ENCODE results near the gene DAAM1.
A peak's percentile ranks its signal among the peaks of the same experiment; 100 is the strongest.

DAAM1 gene

DNA sequence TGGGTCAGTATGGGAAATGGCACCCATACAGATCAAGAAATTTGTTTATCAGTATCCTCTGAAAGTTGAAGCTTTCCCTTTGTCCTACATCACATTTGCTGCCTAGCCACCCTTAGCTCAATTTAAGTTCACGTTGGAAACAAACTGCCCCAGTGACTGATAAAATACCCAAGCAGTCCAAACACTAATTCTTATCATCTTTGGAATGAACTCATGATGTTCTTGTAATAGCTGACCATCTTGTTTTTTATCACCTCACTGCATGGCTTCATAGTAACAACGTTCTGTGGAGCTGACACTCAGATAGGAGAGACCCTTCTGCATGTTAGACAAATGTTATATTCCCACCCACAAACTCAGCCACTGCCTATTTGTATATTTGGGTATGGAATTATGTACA lies 183.3 kb downstream of the DAAM1 start:
- DNase-seq (ENCODE audit: low spot score in 2 of 2) (no peak), ATAC-seq (ENCODE audit: low read depth) (no peak)
- no peak overlapping the region for H3K4me3 Mint-ChIP-seq
- no peaks in the 10 kb centered on the region for H3K27me3 Mint-ChIP-seq
- H3K27ac Mint-ChIP-seq: peak overlapping the region; percentile 24
- no peaks in the 10 kb centered on the region for H3K9me3 Mint-ChIP-seq
- peaks cover 2% of the 10 kb centered on the region for H3K4me1 Mint-ChIP-seq
- peaks cover 16% of the 10 kb centered on the region for H3K36me3 Mint-ChIP-seq

DNA sequence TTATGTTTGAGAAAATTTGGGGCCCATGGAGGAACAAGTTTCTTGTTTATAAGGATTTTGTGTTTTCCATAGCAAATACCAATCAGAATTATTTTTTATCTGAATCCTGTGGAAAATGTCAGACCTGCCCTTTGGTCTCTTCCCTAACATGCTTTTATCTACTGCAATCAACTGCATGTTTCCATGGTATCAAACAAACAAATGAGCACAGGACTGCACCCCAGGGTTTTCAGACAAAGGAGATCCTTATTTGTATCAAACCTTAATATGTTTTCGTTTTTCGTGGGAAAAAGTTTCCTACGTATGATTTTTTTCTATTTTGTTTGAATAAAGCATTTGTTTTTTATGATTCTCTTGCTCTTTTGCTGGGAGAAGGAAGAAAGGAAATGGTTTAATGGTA lies 185.6 kb downstream of the DAAM1 start:
- H3K4me3 Mint-ChIP-seq: no peak overlapping the region
- H3K9me3 Mint-ChIP-seq: no peaks in the 10 kb centered on the region
- no peak overlapping the region for H3K27ac Mint-ChIP-seq
- no peak for DNase-seq (ENCODE audit: low spot score in 2 of 2)
- no peaks in the 10 kb centered on the region for H3K27me3 Mint-ChIP-seq
- no peak for ATAC-seq (ENCODE audit: low read depth)
- peaks cover 2% of the 10 kb centered on the region for H3K4me1 Mint-ChIP-seq
- peaks cover 3% of the 10 kb centered on the region for H3K36me3 Mint-ChIP-seq

DNA sequence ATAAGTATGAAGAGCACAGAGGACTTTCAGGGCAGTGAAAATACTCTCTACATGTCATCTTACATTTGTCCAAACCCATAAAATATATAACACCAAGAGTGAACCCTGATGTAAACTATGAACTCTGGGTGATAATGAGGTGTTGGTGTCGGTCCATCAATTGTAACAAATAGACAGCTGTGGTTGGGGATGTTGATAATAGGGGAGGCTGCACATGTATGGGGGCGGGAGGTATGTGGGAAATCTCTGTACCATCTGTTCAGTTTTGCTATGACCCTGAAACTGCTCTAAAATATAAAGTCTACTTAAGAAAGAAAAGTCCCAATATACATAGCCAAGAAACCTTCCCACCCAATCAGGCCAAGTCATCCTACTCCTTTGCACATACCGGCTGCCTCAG lies 188.2 kb downstream of the DAAM1 start:
- Mint-ChIP-seq H3K36me3 (no peaks in the 10 kb centered on the region), H3K9me3 (no peaks in the 10 kb centered on the region), H3K27ac (no peak overlapping the region), H3K4me3 (no peak overlapping the region), H3K27me3 (no peaks in the 10 kb centered on the region), H3K4me1 (peaks cover 2% of the 10 kb centered on the region)
- no peak for DNase-seq (ENCODE audit: low spot score in 2 of 2)
- ATAC-seq (ENCODE audit: low read depth): no peak

DNA sequence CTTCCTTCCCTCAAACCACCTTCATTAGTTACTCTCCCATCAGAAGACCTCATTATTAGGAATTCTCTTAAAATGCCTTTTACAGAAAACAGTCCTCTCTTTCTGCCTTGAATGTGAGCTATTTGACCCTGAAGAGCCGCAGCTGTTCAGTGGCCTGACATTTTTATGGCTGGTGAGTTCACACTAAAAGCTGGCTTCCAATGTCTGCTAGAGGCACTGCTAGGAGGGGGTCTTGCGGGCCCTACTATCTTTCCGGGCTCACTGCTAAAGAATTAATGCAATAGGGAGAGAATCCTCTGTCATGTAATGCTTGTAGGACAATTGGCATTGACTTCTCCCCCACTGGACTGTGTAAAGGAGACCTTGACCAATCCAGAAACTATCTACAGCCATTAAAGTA lies 189.0 kb downstream of the DAAM1 start:
- H3K27ac Mint-ChIP-seq: no peak overlapping the region
- ATAC-seq (ENCODE audit: low read depth): no peak
- no peak for DNase-seq (ENCODE audit: low spot score in 2 of 2)
- H3K4me3 Mint-ChIP-seq: no peak overlapping the region
- H3K9me3 Mint-ChIP-seq: no peaks in the 10 kb centered on the region
- H3K4me1 Mint-ChIP-seq: peaks cover 2% of the 10 kb centered on the region
- H3K27me3 Mint-ChIP-seq: no peaks in the 10 kb centered on the region
- H3K36me3 Mint-ChIP-seq: no peaks in the 10 kb centered on the region

DNA sequence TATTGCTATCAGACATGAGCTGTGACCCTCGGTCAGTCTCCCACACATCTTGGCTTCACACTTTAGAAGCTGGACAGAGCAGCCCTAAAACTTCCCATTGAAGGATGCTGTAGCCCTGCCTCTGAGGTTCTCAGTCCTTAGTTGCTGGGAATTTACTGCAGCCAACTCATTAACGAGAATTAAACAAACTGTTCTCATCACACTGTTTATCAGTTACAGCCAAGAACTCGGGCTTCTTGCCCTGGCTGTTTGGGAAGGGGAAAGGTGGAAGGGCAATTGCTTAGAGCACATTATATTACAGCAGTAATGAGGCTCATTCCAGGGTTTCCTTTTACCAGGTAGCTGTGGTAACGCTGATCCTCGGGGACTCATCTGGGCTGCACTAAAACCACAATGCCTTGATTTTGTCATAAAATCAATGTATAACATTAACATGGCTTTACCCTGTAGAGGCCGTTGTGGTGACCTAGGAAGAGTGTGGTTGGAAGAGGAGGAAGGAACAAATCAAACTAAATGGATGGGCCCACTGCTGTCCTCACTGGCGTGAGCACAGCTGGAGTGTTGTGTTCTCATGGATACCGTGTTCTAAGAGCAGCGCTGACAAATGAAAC lies 189.6 kb downstream of the DAAM1 start:
- Mint-ChIP-seq H3K4me3 (no peak overlapping the region), H3K9me3 (no peaks in the 10 kb centered on the region), H3K27me3 (no peaks in the 10 kb centered on the region), H3K36me3 (no peaks in the 10 kb centered on the region), H3K27ac (no peak overlapping the region), H3K4me1 (peaks cover 2% of the 10 kb centered on the region)
- ATAC-seq (ENCODE audit: low read depth): no peak
- no peak for DNase-seq (ENCODE audit: low spot score in 2 of 2)

DNA sequence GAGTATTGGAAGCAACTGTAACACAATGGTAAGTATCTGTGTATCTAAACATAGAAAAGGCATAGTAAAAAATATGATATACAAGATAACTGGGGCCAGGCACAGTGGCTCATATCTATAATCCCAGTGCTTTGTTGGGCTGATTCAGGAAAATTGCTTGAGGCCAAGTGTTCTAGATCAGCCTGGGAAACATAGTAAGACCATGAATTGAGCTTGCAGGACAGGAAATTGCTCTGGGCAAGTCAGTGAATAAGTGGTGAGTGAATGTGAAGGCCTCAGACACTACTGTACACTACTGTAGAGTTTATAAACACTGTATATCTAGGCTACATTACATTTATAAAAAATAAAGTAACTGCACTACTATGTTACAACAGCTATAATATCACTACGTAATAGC lies 201.5 kb downstream of the DAAM1 start:
- H3K4me3 Mint-ChIP-seq: no peak overlapping the region
- no peaks in the 10 kb centered on the region for H3K4me1 Mint-ChIP-seq
- DNase-seq (ENCODE audit: low spot score in 2 of 2) (no peak), ATAC-seq (ENCODE audit: low read depth) (no peak)
- no peak overlapping the region for H3K27ac Mint-ChIP-seq
- H3K36me3 Mint-ChIP-seq: peaks cover 2% of the 10 kb centered on the region
- peaks cover 8% of the 10 kb centered on the region for H3K9me3 Mint-ChIP-seq
- H3K27me3 Mint-ChIP-seq: no peaks in the 10 kb centered on the region

DNA sequence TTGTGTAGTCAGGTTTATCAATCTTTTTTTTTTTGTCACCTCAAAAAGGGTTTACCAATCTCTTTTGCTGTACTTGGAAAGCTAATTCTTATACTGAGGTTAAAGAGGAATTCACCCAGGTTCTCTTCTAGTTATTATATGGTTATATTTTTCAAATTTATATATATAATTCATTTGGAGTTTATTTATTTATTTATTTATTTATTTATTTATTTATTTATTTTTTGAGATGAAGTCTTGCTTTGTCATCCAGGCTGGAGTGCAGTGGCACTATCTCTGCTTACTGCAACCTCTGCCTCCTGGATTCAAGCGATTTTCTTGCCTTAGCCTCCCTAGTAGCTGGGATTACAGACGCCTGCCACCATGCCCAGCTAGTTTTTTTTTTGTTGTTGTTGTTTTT lies 202.9 kb downstream of the DAAM1 start:
- Mint-ChIP-seq H3K36me3 (peaks cover 2% of the 10 kb centered on the region), H3K27ac (no peak overlapping the region), H3K27me3 (no peaks in the 10 kb centered on the region), H3K9me3 (peaks cover 1% of the 10 kb centered on the region), H3K4me3 (no peak overlapping the region), H3K4me1 (no peaks in the 10 kb centered on the region)
- DNase-seq (ENCODE audit: low spot score in 2 of 2): no peak
- no peak for ATAC-seq (ENCODE audit: low read depth)

DNA sequence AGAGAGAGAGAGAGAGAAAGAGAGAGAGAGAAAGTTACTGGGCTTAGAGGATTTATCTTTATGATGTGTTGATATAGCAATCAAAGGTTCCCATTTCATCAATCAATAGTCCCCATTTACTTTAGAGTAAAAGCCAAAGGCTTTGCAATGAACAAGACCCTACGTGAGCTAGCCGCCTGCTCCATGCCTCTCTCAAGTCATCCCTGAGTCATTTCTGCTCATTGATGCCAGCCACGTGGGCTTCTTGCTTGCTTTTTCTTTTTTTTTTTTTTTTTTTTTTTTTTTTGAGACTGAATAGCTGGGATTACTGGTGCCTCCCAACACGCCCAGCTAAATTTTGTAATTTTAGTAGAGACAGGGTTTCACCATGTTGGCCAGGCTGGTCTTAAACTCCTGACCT lies 205.8 kb downstream of the DAAM1 start:
- ATAC-seq (ENCODE audit: low read depth) (no peak), DNase-seq (ENCODE audit: low spot score in 2 of 2) (no peak)
- no peak overlapping the region for H3K4me3 Mint-ChIP-seq
- peaks cover 9% of the 10 kb centered on the region for H3K4me1 Mint-ChIP-seq
- peaks cover 3% of the 10 kb centered on the region for H3K27me3 Mint-ChIP-seq
- H3K9me3 Mint-ChIP-seq: peaks cover 2% of the 10 kb centered on the region
- H3K27ac Mint-ChIP-seq: no peak overlapping the region
- H3K36me3 Mint-ChIP-seq: no peaks in the 10 kb centered on the region

DNA sequence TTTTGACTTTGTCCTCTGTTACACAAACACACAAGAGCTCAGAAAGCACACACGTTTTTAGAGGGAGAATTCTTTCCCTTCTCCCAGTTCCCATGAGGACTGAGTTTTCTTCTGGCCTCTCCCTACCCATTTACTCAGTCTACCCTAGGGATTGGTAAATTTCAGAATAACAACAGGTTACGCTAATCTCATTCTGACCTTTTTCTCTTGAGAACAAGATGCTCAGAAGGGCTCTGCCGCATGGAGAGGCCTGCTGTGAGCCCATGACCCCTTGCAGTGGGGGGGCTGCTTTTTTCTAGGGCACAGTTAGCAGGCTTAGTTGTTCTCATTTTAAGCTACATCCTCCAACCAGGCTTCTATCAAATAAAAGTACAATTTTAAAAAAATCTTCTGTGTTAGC lies 207.2 kb downstream of the DAAM1 start:
- Mint-ChIP-seq H3K4me3 (no peak overlapping the region), H3K9me3 (peaks cover 3% of the 10 kb centered on the region), H3K36me3 (no peaks in the 10 kb centered on the region), H3K27me3 (peaks cover 3% of the 10 kb centered on the region), H3K27ac (no peak overlapping the region), H3K4me1 (peaks cover 9% of the 10 kb centered on the region)
- no peak for ATAC-seq (ENCODE audit: low read depth)
- DNase-seq (ENCODE audit: low spot score in 2 of 2): no peak

DNA sequence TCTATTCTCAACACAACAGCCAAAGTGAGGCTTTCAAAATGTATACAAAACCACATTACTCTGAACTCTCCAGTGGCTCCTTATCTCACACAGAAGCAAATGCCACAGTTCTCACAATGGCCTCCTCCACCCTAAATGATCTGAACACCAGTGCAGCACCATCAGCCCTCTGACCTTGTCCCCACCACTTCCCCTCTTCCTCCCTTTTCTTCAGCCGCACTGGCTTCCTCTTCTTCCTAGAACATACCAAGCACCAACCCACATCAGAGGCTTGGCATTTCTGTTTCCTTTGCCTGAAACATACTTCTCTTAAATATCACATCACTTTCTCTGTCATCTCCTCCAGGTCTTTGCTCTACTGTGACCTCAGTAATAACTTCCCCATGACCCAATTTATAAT lies 210.4 kb downstream of the DAAM1 start:
- Mint-ChIP-seq H3K36me3 (peaks cover 3% of the 10 kb centered on the region), H3K27ac (no peak overlapping the region), H3K9me3 (peaks cover 6% of the 10 kb centered on the region), H3K4me3 (no peak overlapping the region), H3K27me3 (peaks cover 3% of the 10 kb centered on the region), H3K4me1 (peaks cover 9% of the 10 kb centered on the region)
- DNase-seq (ENCODE audit: low spot score in 2 of 2) (no peak), ATAC-seq (ENCODE audit: low read depth) (no peak)

DNA sequence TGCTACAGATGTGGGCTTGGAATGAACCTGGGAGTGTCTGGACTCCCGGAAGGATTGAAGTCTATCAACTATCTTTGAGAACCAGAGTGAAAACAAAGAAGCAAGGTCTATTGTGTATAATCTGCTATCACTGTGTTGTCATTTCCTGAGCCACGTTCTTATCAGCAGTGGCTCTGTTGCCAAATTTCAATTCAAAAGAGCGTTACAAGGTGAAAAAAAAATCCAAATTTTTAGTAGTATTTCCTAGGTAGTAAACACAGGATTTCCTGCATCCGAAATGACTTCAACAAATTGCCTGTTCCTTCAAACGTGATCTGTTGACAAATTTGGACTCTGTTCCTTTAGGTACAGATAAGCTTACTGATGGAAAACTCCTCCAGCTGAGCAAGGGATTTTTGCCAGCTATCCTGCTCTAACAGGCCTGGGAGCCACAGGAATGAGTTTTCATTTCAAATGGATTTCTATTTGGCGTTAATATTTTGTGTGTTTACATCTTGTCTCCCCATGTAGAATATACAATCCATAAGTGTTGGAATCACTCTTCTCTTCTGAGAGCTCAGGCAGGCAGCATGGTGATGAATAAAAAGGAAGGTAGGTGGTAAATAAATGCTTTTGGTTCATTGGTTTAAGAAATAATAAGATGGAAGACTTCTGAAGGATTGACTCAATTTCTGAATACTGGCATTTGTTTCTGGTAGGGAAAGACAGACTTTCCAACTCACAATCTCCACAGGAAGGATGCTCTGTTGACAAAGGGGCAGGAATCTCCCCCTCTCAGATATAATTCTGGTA lies 218.2 kb downstream of the DAAM1 start:
- H3K4me1 Mint-ChIP-seq: no peaks in the 10 kb centered on the region
- H3K9me3 Mint-ChIP-seq: peaks cover 3% of the 10 kb centered on the region
- H3K36me3 Mint-ChIP-seq: peaks cover 5% of the 10 kb centered on the region
- ATAC-seq (ENCODE audit: low read depth) (no peak), DNase-seq (ENCODE audit: low spot score in 2 of 2) (no peak)
- no peak overlapping the region for H3K27ac Mint-ChIP-seq
- peaks cover 7% of the 10 kb centered on the region for H3K27me3 Mint-ChIP-seq
- H3K4me3 Mint-ChIP-seq: no peak overlapping the region

DNA sequence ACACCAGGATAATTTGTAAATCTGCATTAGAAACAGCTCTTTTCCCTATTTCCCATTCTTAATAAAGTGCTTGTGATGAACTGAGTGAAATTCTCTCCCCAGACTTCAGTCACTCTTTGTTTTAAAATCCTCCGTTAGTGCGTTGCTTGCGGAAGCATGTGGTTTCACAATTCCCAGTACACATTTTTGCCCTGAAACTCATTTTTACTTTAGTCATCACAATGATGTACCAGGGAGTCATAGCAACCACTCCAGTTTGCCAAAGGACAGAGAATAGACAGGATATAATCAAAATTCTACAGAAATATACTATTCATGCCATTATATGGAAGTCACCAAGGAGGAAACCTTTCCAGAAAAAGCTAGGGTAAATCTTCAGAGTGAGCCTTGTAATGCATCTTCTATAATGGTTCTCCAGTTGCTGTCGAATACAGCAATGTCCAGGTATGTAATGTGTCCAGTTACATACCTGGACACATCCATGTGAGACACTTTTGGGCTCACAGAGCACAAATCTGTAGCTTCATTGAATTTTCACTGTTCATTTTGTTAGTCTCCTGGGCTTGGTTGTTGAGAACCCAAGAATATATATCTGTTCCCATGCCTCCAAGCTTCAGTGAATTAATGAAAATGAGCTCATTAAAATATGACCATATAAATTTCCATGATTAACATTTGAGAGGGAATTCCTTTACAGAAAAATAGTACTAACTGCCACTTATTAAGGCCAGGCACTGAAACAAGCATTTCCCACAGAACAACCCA lies 219.0 kb downstream of the DAAM1 start:
- peaks cover 5% of the 10 kb centered on the region for H3K36me3 Mint-ChIP-seq
- H3K27ac Mint-ChIP-seq: no peak overlapping the region
- ATAC-seq (ENCODE audit: low read depth): no peak
- H3K4me3 Mint-ChIP-seq: no peak overlapping the region
- DNase-seq (ENCODE audit: low spot score in 2 of 2): no peak
- H3K4me1 Mint-ChIP-seq: no peaks in the 10 kb centered on the region
- H3K27me3 Mint-ChIP-seq: peaks cover 7% of the 10 kb centered on the region
- peaks cover 3% of the 10 kb centered on the region for H3K9me3 Mint-ChIP-seq

DNA sequence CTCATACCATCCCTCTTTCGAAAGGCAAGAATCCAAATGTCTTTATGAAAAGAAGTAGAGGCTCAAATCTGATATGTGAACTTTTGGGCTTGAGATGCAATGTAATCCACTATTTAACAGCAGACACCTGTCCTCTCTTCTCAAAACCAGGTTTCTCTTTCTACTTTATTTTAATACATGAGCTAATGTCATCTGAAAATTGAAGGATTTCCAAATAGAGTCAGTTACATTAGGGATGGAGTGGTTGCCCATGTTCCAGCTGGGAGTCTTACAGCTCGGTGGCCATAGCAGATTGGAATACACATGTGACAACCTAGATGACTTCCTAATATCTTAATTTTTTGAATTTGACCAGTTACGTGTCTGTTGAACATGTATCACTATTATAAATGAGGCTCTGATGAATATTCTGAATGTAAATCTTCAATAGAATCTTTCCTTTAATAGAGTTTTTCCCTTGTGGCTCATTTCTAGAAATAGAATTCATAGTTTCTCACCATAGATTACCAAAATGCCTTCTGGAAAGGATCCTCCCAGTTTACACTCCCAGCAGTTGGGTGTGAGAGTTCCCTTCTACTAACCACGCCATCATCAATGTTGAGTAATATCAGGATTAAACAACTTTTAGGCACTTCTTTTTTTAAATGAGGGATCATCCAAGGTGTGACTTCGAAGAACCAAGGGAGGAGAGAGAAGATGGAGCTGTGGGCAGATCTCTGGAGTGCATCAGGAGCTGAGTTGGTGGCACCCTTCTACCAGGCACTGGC lies 227.6 kb downstream of the DAAM1 start:
- no peaks in the 10 kb centered on the region for H3K9me3 Mint-ChIP-seq
- DNase-seq (ENCODE audit: low spot score in 2 of 2) (no peak), ATAC-seq (ENCODE audit: low read depth) (no peak)
- H3K4me3 Mint-ChIP-seq: no peak overlapping the region
- H3K27ac Mint-ChIP-seq: no peak overlapping the region
- H3K36me3 Mint-ChIP-seq: no peaks in the 10 kb centered on the region
- peaks cover 2% of the 10 kb centered on the region for H3K4me1 Mint-ChIP-seq
- H3K27me3 Mint-ChIP-seq: no peaks in the 10 kb centered on the region

DNA sequence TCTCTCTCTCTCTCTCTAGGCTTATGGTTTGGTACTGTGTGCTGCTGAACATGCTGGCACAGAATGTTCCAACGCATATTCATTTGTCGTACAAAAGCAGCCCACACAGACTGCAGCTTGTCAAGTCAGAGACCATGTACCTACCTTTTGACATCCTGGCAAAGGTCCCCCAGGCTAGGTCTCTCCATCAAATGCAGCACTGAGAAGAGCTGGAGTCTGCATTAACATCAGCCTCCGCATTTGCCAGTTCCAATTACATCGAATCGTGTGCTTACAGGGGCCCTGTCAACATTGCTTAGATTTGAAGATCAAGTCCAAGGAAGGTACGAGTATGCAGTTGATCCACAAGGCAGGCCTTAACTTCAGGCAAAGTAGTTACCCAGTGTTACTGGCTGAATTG lies 228.8 kb downstream of the DAAM1 start:
- Mint-ChIP-seq H3K4me1 (peaks cover 13% of the 10 kb centered on the region), H3K36me3 (no peaks in the 10 kb centered on the region), H3K9me3 (no peaks in the 10 kb centered on the region), H3K27me3 (no peaks in the 10 kb centered on the region), H3K4me3 (no peak overlapping the region), H3K27ac (no peak overlapping the region)
- ATAC-seq (ENCODE audit: low read depth) (no peak), DNase-seq (ENCODE audit: low spot score in 2 of 2) (no peak)

Data from memory B cell (primary cell).